HG02973 (cell line): ENCODE data around the gene CARD18.
"Not testable (repeated sequence)": the region's sequence is repeated elsewhere in the genome, so short reads cannot be mapped to it uniquely, and the experiment has no call there.

Experiments used
- ATAC-seq: cut with Tn5 transposase; IDR thresholded peaks from one replicate; pipeline ENCODE4 v1.9.1; 2021; ENCODE audit warnings: moderate library complexity; ENCODE audit not compliant: unreplicated experiment

Gene CARD18

DNA sequence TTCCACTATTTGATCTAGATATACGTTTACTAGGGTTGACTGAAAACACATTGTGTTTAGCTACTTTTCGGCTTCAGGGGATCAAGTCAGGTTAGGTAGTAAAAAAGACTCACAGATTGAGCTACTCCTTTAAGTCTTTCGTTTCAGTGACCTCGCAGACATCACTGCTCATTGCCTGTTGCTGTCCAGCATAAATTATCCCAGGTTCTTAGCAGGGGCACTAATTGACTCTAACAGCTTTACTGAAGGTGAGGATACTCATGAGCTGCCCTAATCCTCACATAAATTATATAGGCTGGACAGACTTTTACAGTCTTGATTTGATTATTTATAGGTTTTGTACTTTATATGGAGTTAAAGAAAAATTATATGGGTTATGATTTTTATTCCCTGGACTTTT lies 3.7 kb downstream of the CARD18 start:
- ATAC-seq: no peak

DNA sequence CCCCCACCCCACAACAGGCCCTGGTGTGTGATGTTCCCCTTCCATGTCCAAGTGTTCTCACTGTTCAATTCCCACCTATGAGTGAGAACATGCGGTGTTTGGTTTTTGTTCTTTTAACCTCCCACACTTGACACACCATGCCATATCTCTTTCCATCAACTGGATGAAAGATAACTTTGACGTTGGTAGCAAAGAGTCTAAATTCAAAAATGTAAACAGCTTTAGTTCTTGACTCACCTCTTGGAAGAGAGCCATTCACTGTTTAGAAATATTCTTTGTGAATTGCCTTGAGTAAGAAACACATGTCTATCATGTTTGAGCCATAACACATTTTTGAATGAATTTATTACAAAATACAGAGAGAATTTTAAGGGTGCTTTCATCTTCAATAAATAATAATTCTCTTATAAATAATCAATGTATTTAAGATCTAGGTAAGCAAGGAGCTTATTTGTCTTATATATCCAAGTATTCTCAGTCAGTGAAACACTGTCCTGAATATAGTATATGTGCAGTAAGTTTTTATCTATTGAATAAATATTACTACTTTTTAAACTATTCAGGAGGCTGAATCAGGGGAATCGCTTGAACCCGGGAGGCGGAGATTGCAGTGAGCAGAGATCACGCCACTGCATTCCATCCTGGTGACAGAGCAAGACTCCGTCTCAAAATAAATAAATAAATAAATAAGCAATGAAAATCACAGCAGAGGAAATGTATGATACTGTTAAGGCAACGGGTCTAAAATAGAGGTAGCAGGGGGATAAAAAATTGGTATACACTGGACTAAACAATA lies 6.7 kb downstream of the CARD18 start:
- no peak for ATAC-seq

DNA sequence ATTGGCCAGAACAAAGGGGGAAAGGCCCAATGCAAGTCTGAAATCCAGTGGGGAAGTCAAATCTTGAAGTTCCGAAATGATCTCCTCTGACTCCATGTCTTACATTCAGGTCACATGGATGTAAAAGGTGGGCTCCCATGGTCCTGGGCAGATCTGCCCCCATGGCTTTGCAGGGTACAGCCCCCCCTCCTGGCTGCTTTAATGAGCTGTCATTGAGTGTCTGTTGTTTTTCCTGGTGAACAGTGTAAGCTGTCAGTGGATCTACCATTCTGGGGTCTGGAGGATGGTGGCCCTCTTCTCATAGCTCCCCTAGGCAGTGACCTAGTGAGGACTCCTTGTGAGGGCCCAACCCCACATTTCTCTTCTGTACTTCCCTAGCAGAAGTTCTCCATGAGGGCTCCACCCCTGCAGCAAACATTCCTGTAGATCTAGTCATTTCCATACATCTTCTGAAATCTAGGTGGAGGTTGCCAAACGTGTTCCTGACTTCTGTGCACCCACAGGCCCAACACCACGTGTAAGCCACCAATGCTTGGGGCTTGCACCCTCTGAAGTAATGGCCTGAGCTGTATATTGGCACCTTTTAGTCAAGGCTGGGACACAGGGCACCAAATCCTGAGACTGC lies 9.3 kb downstream of the CARD18 start:
- no peak for ATAC-seq

DNA sequence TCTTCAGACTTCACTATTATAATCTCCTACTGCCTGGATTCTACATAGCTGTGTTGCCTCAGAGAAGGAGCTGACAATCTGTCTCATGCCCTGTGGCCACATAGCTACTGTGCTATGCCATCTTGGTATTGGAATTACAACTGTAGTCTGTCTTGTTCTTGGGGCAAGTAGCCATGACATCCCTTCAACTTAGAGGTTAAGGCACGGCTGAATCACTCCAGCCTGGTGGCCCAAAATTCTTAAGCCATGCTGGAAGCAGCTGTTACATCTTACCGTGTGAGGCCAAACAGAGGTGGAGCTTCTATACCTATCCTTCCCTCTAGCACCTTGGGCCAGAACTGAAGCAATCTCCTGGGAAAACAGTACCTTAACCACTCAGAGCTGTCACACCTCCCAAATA lies 14.8 kb downstream of the CARD18 start:
- no peak for ATAC-seq

DNA sequence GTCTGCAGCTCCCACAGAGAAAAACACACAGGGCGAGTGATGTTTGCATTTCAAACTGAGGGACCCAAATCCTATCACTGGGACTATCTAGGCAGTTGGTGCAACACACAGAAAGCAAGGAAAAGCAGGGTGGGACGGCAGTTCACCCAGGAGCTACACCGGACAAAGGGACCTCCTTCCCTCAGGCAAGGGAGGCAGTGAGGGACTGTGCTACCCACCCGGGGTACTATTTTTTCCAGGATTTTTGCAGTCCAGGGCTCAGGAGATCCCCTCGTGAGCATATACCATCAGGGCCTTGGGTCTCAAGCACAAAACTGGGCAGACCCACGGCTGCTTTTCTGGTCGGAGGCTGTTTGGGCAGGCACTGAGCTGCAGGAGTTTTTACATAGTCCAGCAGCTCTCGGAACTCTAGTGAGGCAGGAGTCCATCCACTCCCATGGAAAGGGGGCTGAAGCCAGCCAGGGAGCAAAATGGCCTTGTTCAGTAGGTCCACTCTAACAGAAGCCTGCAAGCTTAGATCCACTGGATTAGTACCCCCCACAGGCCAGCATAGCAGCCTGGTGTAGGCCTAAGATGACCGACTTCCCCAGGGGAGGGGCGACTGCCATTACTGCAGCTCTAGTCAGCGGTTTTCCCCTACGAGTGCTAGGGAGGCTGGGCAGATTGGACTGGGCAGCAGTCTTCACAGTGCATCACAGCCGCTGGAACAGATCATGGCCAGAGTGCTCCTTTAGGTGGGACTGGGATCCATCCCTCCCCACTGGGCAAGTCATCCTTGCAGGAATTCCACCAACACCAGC lies 28.2 kb downstream of the CARD18 start:
- no peak for ATAC-seq

DNA sequence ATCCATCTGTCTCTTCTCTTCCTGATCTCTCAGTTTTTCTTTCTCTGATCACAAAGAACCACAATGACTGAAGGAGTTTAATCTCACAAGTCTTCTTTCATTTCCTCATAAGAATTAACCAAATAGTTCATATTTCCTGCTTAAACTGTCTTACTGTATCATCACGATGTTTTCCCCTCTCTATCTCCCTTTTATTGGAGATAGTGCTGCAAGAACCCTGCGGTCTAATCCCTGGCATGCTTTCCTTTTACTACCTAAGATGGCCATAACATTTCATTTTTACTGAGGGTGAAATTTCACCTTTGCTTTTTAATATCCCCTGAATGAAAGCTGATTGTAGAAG lies 28.9 kb downstream of the CARD18 start:
- no peak for ATAC-seq

DNA sequence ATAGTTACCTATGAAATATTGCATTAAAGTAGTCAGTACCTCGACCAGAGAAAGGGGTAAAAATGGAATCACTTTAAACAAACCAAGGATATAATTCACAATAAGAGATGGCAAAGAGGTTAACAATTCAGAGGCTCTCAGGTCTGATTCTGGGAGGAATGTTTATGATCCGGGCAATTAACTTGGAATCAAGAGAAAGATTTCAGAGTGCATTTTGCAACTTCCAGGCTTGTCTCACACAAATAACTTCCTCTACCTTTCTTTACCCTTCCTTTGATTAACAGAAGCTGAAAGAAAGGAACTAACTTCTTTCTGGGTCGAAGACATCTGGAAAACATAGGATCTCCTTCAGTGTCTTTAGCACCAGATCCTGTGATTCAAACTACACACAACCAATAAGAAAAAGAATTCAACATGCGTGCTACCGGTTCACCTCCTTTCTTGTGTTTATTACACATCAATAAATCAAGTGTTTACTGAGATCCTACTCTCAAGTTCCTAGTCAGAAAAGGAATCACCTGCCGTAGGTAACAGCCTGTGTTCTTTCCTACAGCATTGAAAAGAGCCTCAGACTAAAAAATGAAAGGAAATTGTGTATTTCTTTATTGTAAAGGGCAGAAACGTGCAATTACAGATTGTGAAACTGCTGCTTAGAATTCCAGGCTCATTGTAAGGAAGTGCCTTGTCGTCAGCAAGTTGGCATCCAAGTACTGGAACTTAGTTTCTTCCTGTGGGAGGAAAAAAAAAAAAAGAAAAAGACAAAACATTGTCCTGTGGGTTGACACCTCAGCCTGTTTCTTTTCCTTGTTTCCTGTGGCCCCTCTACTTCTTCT lies 29.5 kb downstream of the CARD18 start:
- ATAC-seq: no peak

DNA sequence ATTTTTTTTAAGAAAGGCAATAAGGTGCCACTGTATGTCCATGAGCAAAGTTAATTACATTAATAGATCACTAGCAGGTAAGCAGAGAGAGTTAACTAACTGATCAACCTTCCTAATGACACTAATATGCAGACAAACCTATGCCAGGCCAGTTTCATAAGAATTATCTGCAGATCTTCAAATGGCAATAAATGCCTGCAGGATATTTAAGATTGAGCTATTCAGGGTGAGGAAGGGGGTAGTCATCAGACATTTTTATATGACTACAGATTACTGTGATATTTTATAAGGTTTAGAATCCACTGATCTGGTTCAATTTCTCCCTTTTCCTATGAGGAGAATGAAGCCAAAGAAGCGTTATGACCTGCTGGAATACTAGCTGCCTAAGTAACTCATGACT lies 30.2 kb downstream of the CARD18 start:
- ATAC-seq: no peak

DNA sequence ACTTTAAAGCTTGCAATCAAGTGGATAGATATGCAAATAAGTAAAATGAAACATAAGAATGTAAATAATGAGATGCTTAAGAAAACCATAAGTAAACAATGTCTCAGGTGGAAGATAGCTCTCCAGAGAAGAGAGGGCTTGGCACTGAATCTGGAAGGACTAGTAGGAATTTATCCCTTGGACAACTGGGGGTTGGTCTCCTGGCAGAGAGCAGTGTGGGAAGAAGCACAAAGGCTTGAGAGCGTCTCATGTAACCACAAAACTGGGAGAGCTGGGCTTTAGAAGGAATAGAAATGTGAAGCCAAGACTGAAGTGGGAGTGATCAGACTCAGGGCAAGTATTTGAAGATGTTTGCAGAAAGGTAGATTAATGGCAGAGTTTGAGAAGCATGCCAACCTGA lies 31.3 kb downstream of the CARD18 start:
- ATAC-seq: no peak

DNA sequence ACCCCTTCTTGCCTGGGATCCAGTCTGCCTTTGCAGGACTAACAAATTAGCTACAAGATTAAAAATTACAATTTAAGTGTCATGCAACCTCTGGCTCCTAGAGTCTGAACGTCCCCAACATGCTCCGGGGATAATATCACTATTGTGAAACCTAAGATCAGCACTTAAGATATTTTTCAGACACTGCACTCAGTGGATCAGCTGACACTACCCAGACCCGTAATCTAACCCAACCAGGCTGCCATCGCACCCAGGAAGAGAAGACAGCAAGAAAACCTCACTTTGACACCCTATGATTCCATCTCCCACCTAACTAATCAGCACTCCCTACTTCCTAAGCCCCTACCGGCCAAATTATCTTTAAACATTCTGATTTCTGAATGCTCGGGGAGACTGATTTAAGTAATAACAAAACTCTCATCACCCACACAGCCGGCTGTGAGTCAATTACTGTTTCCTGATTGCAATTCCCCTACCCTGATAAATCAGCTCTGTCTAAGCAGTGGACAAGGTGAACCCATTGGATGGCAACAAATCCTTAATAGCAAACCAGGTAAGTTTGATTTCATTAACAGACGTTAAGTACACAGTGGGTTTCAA lies 32.2 kb downstream of the CARD18 start:
- not testable (repeated sequence) for ATAC-seq

DNA sequence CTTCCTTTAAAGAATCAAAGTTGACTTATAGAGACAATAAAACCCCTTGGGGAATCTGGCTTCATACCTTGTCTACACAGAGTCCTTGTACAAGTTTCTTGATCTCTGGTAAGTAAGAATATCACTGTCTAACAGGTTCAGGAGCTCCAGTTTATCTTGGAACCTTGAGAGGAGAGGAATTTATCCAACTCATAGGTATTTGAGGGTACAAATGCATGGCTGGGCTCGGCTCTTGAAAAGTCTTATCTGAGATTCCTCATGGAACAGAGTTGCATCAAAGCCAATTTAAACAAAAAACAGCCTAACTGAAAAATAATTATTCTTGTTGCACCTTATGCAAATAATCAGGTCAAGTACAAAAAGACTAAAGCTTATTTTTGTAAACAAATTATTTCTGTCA lies 33.4 kb downstream of the CARD18 start:
- ATAC-seq: no peak

DNA sequence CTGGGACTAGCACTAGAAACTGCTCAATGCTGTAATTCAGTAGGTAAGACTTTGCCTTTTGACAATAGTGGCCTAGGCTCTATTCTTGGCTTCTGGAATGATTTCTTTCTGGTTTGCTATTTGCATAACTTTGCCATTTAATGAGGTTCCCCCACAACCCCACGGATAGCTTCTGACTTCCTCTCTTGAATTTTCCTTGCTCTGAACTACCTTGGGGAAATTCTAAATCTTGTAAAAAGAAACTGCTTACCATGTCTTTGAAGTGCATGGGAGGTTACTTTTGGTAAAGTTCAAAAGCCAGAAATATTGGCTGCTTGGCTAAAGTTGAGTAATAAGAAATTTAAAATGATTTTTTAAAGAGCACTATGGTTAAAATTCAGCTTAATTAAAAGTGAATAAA lies 35.3 kb downstream of the CARD18 start:
- no peak for ATAC-seq

DNA sequence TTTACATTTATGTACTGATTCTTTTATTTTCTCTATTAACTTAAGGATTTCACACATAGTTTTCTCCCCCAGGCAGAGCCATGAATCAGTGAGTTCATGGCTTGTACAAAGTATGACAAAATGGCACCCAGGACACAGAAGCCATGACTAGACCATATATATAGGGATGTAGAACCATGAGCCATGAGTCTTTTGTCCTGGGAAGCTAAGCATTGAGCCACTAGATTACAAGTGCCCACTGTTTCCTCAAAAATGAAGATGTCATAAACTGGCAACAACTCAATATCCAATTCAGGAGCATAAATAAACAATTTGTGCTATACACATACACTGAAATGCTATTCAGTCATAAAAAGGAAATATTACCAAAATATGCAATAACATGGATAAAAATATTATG lies 36.2 kb downstream of the CARD18 start:
- ATAC-seq: no peak

DNA sequence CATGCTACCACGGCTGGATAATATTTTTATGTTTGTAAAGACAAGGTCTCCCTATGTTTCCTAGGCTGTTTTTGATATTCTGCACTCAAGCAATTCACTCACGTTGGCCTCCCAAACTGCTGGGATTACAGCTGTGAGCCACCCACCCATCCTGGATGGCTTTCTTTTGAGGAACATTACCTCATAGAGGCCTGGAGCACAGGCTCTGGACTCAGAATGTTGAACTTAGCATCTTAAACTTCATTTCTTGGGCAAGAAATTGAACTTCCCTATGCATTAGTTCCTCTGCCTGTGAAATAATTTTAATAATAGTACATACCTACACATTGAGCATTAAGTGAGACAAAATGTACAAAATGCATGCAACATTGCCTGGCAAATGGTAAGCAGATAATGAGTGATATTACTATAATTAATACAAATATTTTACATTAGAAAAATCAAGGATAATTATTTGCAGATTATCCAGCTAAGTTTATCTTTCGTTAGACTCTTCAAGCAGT lies 37.4 kb downstream of the CARD18 start:
- ATAC-seq: not testable (repeated sequence)

DNA sequence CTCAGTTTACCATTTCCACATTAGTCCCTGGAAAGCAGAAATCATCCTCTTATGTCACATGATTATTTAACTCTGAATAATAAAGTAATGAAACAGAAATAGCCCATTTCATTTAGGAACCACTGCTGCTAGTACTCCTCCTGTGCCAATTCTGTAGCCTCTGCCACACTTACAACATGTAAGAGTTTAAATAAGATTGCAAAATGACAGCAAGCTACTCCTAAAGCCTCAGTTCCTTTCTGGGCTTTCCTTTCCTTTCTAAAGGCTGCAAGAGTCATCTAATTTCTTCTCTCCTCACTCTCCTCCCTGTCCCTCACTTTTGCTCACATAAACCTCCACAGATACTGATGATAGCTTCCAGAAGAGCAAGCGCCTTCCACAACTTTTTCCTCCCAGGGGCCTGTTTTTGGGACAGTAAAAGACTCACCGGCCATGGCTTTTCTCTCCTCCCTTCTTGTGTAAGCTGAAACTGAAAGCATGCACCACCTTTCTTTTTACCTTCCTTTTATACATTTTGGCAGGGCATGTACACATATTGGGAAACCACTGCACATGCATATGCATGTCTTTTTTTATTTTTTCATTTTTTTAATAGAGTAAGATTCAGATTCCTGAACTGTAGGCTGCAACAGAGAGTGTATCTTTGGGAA lies 38.5 kb downstream of the CARD18 start:
- no peak for ATAC-seq

DNA sequence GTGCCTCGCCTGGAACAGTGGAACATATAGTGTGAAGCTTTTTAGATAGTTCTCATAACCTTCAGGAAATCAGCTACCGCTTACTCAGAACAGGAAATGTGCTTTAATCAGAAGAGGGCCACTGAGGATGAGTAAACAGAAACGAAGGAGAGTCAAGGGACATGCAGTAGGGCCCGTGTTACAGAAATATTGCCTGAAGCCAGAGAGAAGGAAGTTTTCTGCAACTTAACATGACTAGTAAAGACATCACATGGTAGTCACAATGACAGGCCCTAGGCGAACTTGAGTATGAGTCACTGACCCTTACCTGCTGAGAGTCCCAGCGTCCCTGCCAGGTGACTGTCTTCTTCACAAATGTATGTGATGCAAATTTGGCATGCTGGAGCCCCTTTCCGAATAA lies 39.4 kb downstream of the CARD18 start:
- ATAC-seq: no peak

DNA sequence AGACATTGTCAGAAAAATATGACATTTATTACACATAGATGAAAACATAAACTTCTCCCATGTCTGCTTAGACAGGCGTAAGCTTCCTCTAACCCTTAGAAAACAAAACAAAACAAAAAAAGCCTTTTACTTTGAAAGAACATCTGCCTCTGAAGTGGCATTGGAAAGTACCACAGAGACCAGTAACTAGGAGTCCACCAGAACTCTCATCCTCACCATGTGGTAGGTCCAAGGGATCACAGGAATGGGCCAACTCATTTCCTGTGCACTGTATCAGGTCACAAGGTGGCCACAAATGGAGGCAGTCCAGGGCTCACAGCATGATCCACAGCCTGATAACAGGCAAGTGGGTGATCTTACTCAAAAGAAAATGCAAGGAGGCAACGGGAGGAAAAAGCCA lies 40.0 kb downstream of the CARD18 start:
- not testable (repeated sequence) for ATAC-seq

DNA sequence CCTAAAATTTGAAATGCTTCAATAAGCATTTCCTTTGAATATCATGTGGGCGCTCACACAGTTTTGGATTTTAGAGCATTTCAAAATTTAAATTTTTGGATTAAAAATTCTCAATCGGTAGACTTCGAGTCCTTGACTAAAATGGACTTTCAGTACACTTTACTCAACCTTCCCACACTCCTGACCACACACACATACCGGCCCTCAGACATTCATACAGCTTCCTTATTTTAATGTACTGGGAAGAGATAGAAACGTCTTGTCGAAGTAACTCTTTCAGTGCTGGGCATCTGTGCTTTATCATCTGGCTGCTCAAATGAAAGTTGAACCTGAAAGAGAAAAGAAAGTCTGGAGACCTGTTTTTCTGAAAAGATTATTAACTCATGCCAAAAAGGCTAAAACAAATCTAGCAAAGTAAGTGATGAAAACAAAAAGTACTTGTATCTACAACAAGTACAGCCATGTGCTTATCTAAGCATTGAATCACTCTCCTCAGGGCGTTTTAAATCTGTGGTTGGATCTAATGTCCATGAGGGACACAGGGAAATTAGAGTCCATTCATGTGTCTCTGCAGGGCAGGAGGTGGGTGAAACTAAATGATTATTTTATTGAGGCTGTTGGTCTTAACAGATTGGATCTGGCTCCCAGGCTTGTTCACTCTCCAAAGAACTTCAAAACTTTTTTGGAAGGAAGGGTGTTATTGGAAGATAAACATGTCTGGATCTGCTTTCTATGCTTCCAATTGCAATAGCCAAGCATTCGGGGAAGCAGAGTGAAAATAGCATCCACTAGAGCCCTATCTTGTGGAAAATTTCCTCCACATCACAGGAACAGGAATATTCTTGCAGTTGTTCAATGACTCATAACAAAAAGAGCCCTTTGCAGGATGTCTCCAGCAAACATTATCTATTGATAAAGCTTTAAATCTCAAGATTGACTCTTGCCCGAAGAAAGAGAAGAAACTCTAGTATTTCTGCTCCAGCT lies 47.0 kb downstream of the CARD18 start:
- ATAC-seq: no peak
